Panc1 (cell line): ENCODE measurements around the gene GLRX5. TPM values are rescaled to one million over a fixed set of nuclear protein-coding genes. Genes with fewer than 3 reads are reported as not detected.
A peak's percentile ranks its signal among the peaks of the same experiment; 100 is the strongest.

Experiments
- ATAC-seq: fragments of 200-7000 bp; cut with Tn5 transposase; 2 replicates; pipeline ENCODE4 v1.9.1; 2020; ENCODE audit warnings: mild to moderate bottlenecking, moderate library complexity
- BruUV-seq: library from RNA; stranded (reverse); fragments of 400-500 nt; replicated peaks from 2 replicates; lab custom pipeline; 2021; lab: Mats Ljungman, UMichigan
- CTCF ChIA-PET: fragments of 300-600 bp; sonication (Branson Sonifier 250); formaldehyde crosslinking; loops from one replicate; lab custom pipeline; 2022; ENCODE audit warnings: antibody characterized with exemption; lab: Charles Lee
- POLR2A ChIA-PET: fragments of 300-600 bp; sonication (Branson Sonifier 250); formaldehyde crosslinking; loops from one replicate; lab custom pipeline; 2022; ENCODE audit warnings: antibody characterized with exemption; lab: Charles Lee
- DNase-seq: peaks from one replicate; pipeline ENCODE4 v3.0.0-alpha.2; 2010; ENCODE audit warnings: low read depth, low spot score
- H3K27ac ChIP-seq: 2 replicates; pipeline ENCODE4 v1.5.1; 2011; ENCODE audit warnings: mild to moderate bottlenecking, low read length, inconsistent platforms
- H3K27me3 ChIP-seq: fragments of 200-500 bp; sonication (Bioruptor generic); 2 replicates; pipeline ENCODE4 v1.6.0; 2014; ENCODE audit warnings: low read length, inconsistent platforms; ENCODE audit not compliant: control insufficient read depth, insufficient read depth
- H3K36me3 ChIP-seq: fragments of 200-500 bp; sonication (Bioruptor generic); 2 replicates; pipeline ENCODE4 v1.5.1; 2014; ENCODE audit warnings: inconsistent platforms, mild to moderate bottlenecking, low read length, moderate library complexity; ENCODE audit not compliant: control insufficient read depth, insufficient read depth
- H3K4me1 ChIP-seq: 2 replicates; pipeline ENCODE4 v1.5.1; 2011; ENCODE audit warnings: inconsistent platforms, mild to moderate bottlenecking, low read length, moderate library complexity; ENCODE audit not compliant: control insufficient read depth, insufficient read depth
- H3K4me3 ChIP-seq, 2 experiments: 2 replicates each; pipeline ENCODE4 v1.5.1; 2011 to 2012; ENCODE audit warnings: low read depth in 2 of 2, low read length in 2 of 2, mild to moderate bottlenecking in 2 of 2, inconsistent platforms in 1 of 2, moderate library complexity in 1 of 2
- H3K9me3 ChIP-seq: fragments of 200-500 bp; sonication (Bioruptor generic); 2 replicates; pipeline ENCODE4 v1.5.1; 2014; ENCODE audit warnings: low read depth, mild to moderate bottlenecking, inconsistent platforms, low read length, moderate library complexity; ENCODE audit not compliant: control insufficient read depth, insufficient read depth
- POLR2AphosphoS5 ChIP-seq: IDR thresholded peaks from 2 replicates; pipeline ENCODE4 v1.6.1; 2012; ENCODE audit warnings: mild to moderate bottlenecking, low read depth, low read length, moderate library complexity
- REST ChIP-seq, 2 experiments: IDR thresholded peaks; 2 replicates each; pipeline ENCODE4 v1.6.1; 2011 to 2012; ENCODE audit warnings: low read depth in 2 of 2, control low read depth in 1 of 2, low read length in 1 of 2, mild to moderate bottlenecking in 1 of 2, moderate library complexity in 1 of 2; ENCODE audit not compliant: insufficient read depth in 1 of 2
- SIN3A ChIP-seq: IDR thresholded peaks from 2 replicates; pipeline ENCODE4 v1.6.1; 2012; ENCODE audit warnings: low read depth, mild to moderate bottlenecking, low read length, moderate library complexity, borderline replicate concordance; ENCODE audit not compliant: insufficient read depth
- TCF7L2 ChIP-seq: IDR thresholded peaks from 2 replicates; pipeline ENCODE4 v1.6.1; 2011; ENCODE audit warnings: mild to moderate bottlenecking, low read depth, low read length, inconsistent platforms
- in situ Hi-C: cut with HindIII; loops from 2 replicates; pipeline ENCODE4 v1.10.0; 2016; ENCODE audit warnings: low sequenced_read_pairs, low pct_unique_long_range_greater_than_20kb
- intact Hi-C: fragments of 100-400 bp; cut with micrococcal nuclease; formaldehyde crosslinking; loops from one replicate; pipeline ENCODE4 v1.10.0; 2022; ENCODE audit not compliant: unreplicated experiment
- total RNA-seq: library from RNA; stranded (reverse); gene quantifications from one replicate; pipeline ENCODE4 v1.2.1, GENCODE V29; 2021; ENCODE audit not compliant: unreplicated experiment
- TF ChIP-seq, protein P1 (sequence below): fragments of 450-650 bp; IDR thresholded peaks from 2 replicates; pipeline ENCODE4 v1.5.1; 2017; ENCODE audit warnings: mild to moderate bottlenecking

GLRX5 gene
- total RNA-seq, 1 experiment from 2014 or later = 38.6 TPM

DNA sequence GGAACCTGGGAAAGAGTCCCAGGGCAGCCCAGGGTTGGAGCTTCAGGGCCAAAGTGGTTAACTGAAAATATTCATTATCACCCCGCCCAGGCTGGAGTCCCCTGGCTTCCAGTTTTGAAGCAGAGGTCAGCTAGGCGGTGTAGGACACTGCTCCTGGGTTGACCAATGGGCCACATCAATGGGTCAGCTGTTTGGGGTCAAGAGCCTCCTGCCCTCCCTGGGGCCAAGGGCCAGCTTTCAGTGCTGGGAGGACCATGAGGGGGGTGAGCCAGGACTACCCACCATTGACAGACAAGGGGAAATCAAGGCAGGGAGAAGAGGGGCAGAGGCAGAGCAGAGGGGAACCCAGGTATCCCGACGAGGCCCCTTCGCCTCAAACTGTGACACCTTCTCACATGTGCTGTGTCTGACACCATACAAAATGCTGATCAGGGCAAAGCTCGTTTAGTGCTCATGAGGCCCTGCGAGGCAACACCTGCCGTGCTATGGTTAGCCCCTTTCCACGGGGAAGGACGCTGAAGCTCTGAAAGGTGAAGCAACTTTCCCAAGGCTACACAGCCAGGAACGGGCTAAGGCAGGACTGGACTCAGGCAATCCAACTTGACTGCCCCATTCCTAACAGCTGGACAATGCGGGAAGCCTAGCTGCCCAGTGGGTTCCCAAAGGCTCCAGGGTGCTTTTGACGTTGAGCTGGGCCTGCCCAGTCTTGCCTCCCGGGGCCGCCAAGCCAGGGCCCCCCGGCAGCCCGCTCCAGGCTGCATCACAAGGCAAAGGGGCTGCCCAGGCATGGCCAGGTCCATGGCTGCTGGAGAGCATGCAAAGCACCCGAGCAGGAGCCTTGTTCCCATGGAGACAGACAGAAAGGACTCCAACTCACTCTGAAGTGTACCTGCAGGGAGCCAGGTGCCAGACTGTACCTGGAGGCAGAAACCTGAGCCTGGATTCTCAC, 20.4 kb upstream of the GLRX5 start:
- TF ChIP-seq, protein P1, sequence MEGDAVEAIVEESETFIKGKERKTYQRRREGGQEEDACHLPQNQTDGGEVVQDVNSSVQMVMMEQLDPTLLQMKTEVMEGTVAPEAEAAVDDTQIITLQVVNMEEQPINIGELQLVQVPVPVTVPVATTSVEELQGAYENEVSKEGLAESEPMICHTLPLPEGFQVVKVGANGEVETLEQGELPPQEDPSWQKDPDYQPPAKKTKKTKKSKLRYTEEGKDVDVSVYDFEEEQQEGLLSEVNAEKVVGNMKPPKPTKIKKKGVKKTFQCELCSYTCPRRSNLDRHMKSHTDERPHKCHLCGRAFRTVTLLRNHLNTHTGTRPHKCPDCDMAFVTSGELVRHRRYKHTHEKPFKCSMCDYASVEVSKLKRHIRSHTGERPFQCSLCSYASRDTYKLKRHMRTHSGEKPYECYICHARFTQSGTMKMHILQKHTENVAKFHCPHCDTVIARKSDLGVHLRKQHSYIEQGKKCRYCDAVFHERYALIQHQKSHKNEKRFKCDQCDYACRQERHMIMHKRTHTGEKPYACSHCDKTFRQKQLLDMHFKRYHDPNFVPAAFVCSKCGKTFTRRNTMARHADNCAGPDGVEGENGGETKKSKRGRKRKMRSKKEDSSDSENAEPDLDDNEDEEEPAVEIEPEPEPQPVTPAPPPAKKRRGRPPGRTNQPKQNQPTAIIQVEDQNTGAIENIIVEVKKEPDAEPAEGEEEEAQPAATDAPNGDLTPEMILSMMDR = no peak
- TF ChIP-seq TCF7L2 (no peak), REST (IDR thresholded peaks at IDR 0.05; ENCODE audit: insufficient read depth in 1 of 2, low read depth in 2 of 2, low read length in 1 of 2) (no peak), POLR2AphosphoS5 (no peak), SIN3A (no peak)
- ChIA-PET CTCF (no interaction called here), POLR2A (no interaction called here)
- H3K36me3 ChIP-seq = no peaks in the 10 kb centered on the region
- BruUV-seq = no TSS peak
- intact Hi-C loops (no loop called here), in situ Hi-C loops (no loop called here)
- peaks cover 12% of the 10 kb centered on the region for H3K4me1 ChIP-seq
- H3K27ac ChIP-seq = no peak overlapping the region
- no peak for ATAC-seq
- no peaks in the 10 kb centered on the region for H3K27me3 ChIP-seq
- no peak overlapping the region for H3K4me3 ChIP-seq
- no peak for DNase-seq
- no peaks in the 10 kb centered on the region for H3K9me3 ChIP-seq

DNA sequence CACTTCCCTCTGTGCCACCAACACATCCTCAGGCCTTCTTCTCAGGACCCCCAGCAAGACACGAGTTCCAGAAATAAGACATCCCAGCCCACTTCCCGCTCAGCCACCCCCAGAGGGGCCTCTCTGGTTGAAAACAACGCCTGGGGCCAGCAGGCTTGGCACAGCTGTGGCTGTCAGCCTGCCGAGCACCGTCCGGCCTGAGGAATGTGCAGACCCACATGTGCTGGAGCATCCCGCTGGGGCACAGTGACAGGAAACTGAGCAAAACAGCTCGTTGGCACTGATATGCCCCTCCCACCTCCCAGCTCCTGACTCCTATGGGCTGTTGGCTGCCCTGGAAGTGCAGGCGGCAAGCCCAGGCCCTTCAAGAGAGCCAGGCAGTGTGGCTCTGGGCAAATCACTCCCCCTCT, 19.8 kb upstream of the GLRX5 start:
- ChIA-PET CTCF (interaction anchor here (1.9 kb wide), 1 partner anchor 72 kb away, joined by 10 read pairs; no protein-coding TSS in a partner anchor), POLR2A (no interaction called here)
- ATAC-seq (peak; percentile 32; the same call in 1 of the 2 replicates), DNase-seq (no peak)
- H3K4me1 ChIP-seq = peaks cover 12% of the 10 kb centered on the region
- no peak overlapping the region for H3K27ac ChIP-seq
- no peak for TF ChIP-seq POLR2AphosphoS5
- TF ChIP-seq, protein P1 = no peak
- TF ChIP-seq TCF7L2 = no peak
- no peak for TF ChIP-seq REST (IDR thresholded peaks at IDR 0.05; ENCODE audit: insufficient read depth in 1 of 2, low read depth in 2 of 2, low read length in 1 of 2)
- TF ChIP-seq SIN3A = no peak
- no peaks in the 10 kb centered on the region for H3K36me3 ChIP-seq
- in situ Hi-C loops (no loop called here), intact Hi-C loops (no loop called here)
- no TSS peak for BruUV-seq
- H3K27me3 ChIP-seq = no peaks in the 10 kb centered on the region
- peak overlapping the region; percentile 49 to 55; a peak in 3 of 4 replicates for H3K4me3 ChIP-seq
- H3K9me3 ChIP-seq = no peaks in the 10 kb centered on the region
